SK-N-SH (cell line): ENCODE results near the gene XRRA1. TPM values are rescaled to one million over a fixed set of nuclear protein-coding genes. Genes with fewer than 3 reads are reported as not detected.

ENCODE experiments used
- CTCF ChIA-PET: fragments of 300-600, 350-600 bp; formaldehyde crosslinking; extraction: SDS; loops from one replicate; lab custom pipeline; 2021; lab: Yijun Ruan, JAX
- POLR2A ChIA-PET: fragments of 350-600 bp; sonication (Branson Sonifier 250); formaldehyde crosslinking; extraction: SDS; loops from one replicate; lab custom pipeline; 2020; ENCODE audit warnings: antibody characterized with exemption, inconsistent platforms; lab: Yijun Ruan, JAX
- DNase-seq: peaks from one replicate; pipeline ENCODE4 v3.0.0; 2012
- H2AFZ ChIP-seq: fragments of 200-600 bp; sonication (generic); 2 replicates; pipeline ENCODE4 v1.8.1; 2016; ENCODE audit warnings: antibody characterized with exemption, mild to moderate bottlenecking, low read depth
- H3F3A ChIP-seq: fragments of 200-600 bp; sonication (generic); replicated peaks from 2 replicates; pipeline ENCODE3; 2016; ENCODE audit warnings: antibody characterized with exemption, mild to moderate bottlenecking; ENCODE audit not compliant: insufficient read depth
- H3K27ac ChIP-seq, 2 experiments: fragments of 200-500 bp in 1 of 2; fragments of 200-600 bp in 1 of 2; sonication (Bioruptor generic) in 1 of 2; sonication (generic), shearing (Covaris generic) in 1 of 2; 2 replicates each; pipeline versions ENCODE4 v1.5.1 to v1.6.1; 2014 to 2016; ENCODE audit warnings: low read depth in 2 of 2, inconsistent platforms in 1 of 2, low read length in 1 of 2, mild to moderate bottlenecking in 1 of 2, mixed read lengths in 1 of 2
- H3K27me3 ChIP-seq: fragments of 200-600 bp; sonication (generic), shearing (Covaris generic); 2 replicates; pipeline ENCODE4 v1.6.1; 2016; ENCODE audit warnings: mixed run types; ENCODE audit not compliant: insufficient read depth
- H3K36me3 ChIP-seq, 2 experiments: fragments of 200-500 bp in 1 of 2; fragments of 200-600 bp in 1 of 2; sonication (Bioruptor generic) in 1 of 2; sonication (generic) in 1 of 2; replicated peaks in 1 of 2; 2 replicates each; pipeline versions ENCODE3 to v1.5.1; 2014 to 2016; ENCODE audit warnings: low read length in 1 of 2, mild to moderate bottlenecking in 1 of 2; ENCODE audit not compliant: insufficient read depth in 2 of 2, control insufficient read depth in 1 of 2
- H3K4me1 ChIP-seq, 2 experiments: fragments of 200-500 bp in 1 of 2; fragments of 200-600 bp in 1 of 2; sonication (Bioruptor generic) in 1 of 2; sonication (generic), shearing (Covaris generic) in 1 of 2; 2 replicates each; pipeline versions ENCODE4 v1.5.1 to v1.6.1; 2014 to 2016; ENCODE audit warnings: low read depth in 1 of 2, low read length in 1 of 2, mixed run types in 1 of 2; ENCODE audit not compliant: insufficient read depth in 2 of 2, control insufficient read depth in 1 of 2
- H3K4me2 ChIP-seq: fragments of 200-600 bp; sonication (generic), shearing (Covaris generic); 2 replicates; pipeline ENCODE4 v1.6.1; 2017; ENCODE audit warnings: mixed run types
- H3K4me3 ChIP-seq, 2 experiments: fragments of 200-500 bp in 1 of 2; fragments of 200-600 bp in 1 of 2; sonication (Bioruptor generic) in 1 of 2; sonication (generic), shearing (Covaris generic) in 1 of 2; 2 replicates each; pipeline versions ENCODE4 v1.5.1 to v1.8.1; 2014 to 2016; ENCODE audit warnings: low read depth in 2 of 2, inconsistent platforms in 1 of 2, low read length in 1 of 2, mild to moderate bottlenecking in 1 of 2, mixed read lengths in 1 of 2, moderate library complexity in 1 of 2
- H3K79me2 ChIP-seq: fragments of 200-600 bp; sonication (generic); 2 replicates; pipeline ENCODE4 v1.8.1; 2017; ENCODE audit warnings: mild to moderate bottlenecking; ENCODE audit not compliant: insufficient read depth
- H3K9ac ChIP-seq: fragments of 200-600 bp; sonication (generic); 2 replicates; pipeline ENCODE4 v1.6.1; 2017; ENCODE audit warnings: mixed run types
- H3K9me2 ChIP-seq: fragments of 200-600 bp; sonication (generic); 2 replicates; pipeline ENCODE4 v1.6.1; 2017; ENCODE audit warnings: mixed run types
- H3K9me3 ChIP-seq: fragments of 200-600 bp; sonication (generic); 2 replicates; pipeline ENCODE4 v1.6.1; 2017; ENCODE audit warnings: mixed run types, mild to moderate bottlenecking, moderate library complexity
- H4K20me1 ChIP-seq: fragments of 200-600 bp; sonication (generic); 2 replicates; pipeline ENCODE4 v1.6.1; 2017; ENCODE audit warnings: mild to moderate bottlenecking, mixed run types; ENCODE audit not compliant: insufficient read depth
- CHD2 ChIP-seq: fragments of 150-350 bp; IDR thresholded peaks from 2 replicates; pipeline ENCODE4 v1.6.1; 2018; ENCODE audit warnings: low read length; ENCODE audit not compliant: partially characterized antibody
- ELF1 ChIP-seq: IDR thresholded peaks from 2 replicates; pipeline ENCODE4 v1.4.0; 2012
- EZH2phosphoT487 ChIP-seq: fragments of 200-600 bp; sonication (generic); IDR thresholded peaks from 2 replicates; pipeline ENCODE4 v1.6.1; 2017; ENCODE audit warnings: low read depth, mixed run types, mild to moderate bottlenecking, antibody characterized with exemption, moderate library complexity, borderline replicate concordance
- FOXM1 ChIP-seq: IDR thresholded peaks from 2 replicates; pipeline ENCODE4 v1.4.0; 2012; ENCODE audit warnings: low read depth, mild to moderate bottlenecking
- GABPA ChIP-seq: IDR thresholded peaks from 2 replicates; pipeline ENCODE4 v1.4.0; 2012; ENCODE audit warnings: low read depth, mild to moderate bottlenecking
- MXI1 ChIP-seq: IDR thresholded peaks from 2 replicates; pipeline ENCODE4 v1.6.1; 2012; ENCODE audit warnings: mild to moderate bottlenecking, low read depth, low read length, improper control_type of control experiment
- NFIC ChIP-seq: IDR thresholded peaks from 2 replicates; pipeline ENCODE4 v1.4.0; 2012; ENCODE audit warnings: borderline replicate concordance
- RCOR1 ChIP-seq: fragments of 150-350 bp; IDR thresholded peaks from 2 replicates; pipeline ENCODE4 v1.6.1; 2017; ENCODE audit warnings: antibody characterized with exemption, low read length
- RXRA ChIP-seq: IDR thresholded peaks from 2 replicates; pipeline ENCODE4 v1.4.0; 2012; ENCODE audit warnings: low read depth, mild to moderate bottlenecking, borderline replicate concordance
- SIN3A ChIP-seq: IDR thresholded peaks from 2 replicates; pipeline ENCODE4 v1.6.1; 2012; ENCODE audit warnings: low read depth, mild to moderate bottlenecking, low read length, moderate library complexity, borderline replicate concordance
- TCF12 ChIP-seq: IDR thresholded peaks from 2 replicates; pipeline ENCODE4 v1.4.0; 2012
- WGBS: methylation state at CpG from one replicate; pipeline ENCODE4 v1.1.6; 2017; ENCODE audit warnings: low lambda C conversion rate; 5-methylcytosine and 5-hydroxymethylcytosine counted together
- polyA plus RNA-seq, 3 experiments: library from polyadenylated mRNA; depleted of rRNA; stranded (reverse); fragments of >200 nt; gene quantifications; 2 replicates each; pipeline ENCODE4 v1.2.3, GENCODE V29; 2012
- TF ChIP-seq, protein P1 (sequence below): IDR thresholded peaks from 2 replicates; pipeline ENCODE4 v1.4.0; 2012; ENCODE audit warnings: low read depth
- TF ChIP-seq, protein P2 (sequence below): fragments of 200-600 bp; sonication (generic); IDR thresholded peaks from 2 replicates; pipeline ENCODE4 v1.6.1; 2017; ENCODE audit warnings: antibody characterized with exemption, mild to moderate bottlenecking, moderate library complexity
- TF ChIP-seq, protein P3 (sequence below): fragments of 150-350 bp; IDR thresholded peaks from 2 replicates; pipeline ENCODE4 v1.6.1; 2016; ENCODE audit warnings: mild to moderate bottlenecking, low read depth, low read length

XRRA1 gene
- polyA plus RNA-seq, 1 of the 3 experiments (the other 2 are of a cell fraction) = 12.9 TPM

DNA sequence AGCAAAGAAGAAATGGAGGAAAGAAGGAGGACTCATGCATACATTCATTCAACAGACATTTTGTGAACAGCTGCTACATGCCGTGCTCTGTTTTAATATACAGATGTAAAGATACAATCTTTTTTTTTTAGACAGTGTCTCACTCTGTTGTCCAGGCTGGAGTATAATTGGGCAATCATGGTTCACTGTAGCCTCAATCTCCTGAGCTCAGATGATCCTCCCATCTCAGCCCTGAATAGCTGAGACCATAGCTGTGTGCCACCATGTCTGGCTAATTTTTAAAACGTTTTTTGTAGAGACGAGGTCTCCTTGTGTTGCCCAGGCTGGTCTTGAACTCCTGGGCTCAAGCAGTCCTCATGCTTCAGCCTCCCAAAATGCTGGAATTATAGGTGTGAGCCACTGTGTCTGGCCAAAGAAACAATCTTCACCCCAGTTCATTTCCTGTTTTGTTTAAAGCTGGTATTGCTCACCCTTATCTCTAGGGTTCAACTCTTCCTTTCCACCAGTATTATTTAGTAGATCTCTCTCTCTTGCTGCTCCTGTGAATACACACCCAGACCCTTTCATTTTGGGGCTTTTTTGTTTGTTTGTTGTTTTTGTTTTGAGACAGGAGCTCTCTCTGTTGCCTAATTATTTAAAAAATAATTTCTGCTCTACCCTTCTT is 130.5 kb downstream of the XRRA1 start:
- Histone ChIP-seq H3K27ac (no peak overlapping the region), H3K4me2 (no peak overlapping the region), H3K9me3 (no peaks in the 10 kb centered on the region), H3K9me2 (no peaks in the 10 kb centered on the region), H3F3A (peaks cover 8% of the 10 kb centered on the region), H3K27me3 (no peaks in the 10 kb centered on the region), H2AFZ (no peak overlapping the region), H3K79me2 (peaks cover 17% of the 10 kb centered on the region), H3K4me1 (peaks cover 0 to 7% of the 10 kb centered on the region in 2 experiments; a peak in 1 of 4 replicates), H3K36me3 (peaks cover 28 to 43% of the 10 kb centered on the region in 2 experiments), H3K9ac (no peak overlapping the region), H4K20me1 (no peaks in the 10 kb centered on the region), H3K4me3 (no peak overlapping the region)
- ChIA-PET CTCF (no interaction called here), POLR2A (no interaction called here)
- TF ChIP-seq, protein P1, sequence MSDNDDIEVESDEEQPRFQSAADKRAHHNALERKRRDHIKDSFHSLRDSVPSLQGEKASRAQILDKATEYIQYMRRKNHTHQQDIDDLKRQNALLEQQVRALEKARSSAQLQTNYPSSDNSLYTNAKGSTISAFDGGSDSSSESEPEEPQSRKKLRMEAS = no peak
- TF ChIP-seq, protein P2, sequence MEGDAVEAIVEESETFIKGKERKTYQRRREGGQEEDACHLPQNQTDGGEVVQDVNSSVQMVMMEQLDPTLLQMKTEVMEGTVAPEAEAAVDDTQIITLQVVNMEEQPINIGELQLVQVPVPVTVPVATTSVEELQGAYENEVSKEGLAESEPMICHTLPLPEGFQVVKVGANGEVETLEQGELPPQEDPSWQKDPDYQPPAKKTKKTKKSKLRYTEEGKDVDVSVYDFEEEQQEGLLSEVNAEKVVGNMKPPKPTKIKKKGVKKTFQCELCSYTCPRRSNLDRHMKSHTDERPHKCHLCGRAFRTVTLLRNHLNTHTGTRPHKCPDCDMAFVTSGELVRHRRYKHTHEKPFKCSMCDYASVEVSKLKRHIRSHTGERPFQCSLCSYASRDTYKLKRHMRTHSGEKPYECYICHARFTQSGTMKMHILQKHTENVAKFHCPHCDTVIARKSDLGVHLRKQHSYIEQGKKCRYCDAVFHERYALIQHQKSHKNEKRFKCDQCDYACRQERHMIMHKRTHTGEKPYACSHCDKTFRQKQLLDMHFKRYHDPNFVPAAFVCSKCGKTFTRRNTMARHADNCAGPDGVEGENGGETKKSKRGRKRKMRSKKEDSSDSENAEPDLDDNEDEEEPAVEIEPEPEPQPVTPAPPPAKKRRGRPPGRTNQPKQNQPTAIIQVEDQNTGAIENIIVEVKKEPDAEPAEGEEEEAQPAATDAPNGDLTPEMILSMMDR = no peak
- TF ChIP-seq MXI1 (no peak), EZH2phosphoT487 (no peak), ELF1 (no peak), RCOR1 (no peak), NFIC (no peak), RXRA (no peak), FOXM1 (no peak), TCF12 (no peak), GABPA (no peak), SIN3A (no peak), CHD2 (no peak)
- TF ChIP-seq, protein P3, sequence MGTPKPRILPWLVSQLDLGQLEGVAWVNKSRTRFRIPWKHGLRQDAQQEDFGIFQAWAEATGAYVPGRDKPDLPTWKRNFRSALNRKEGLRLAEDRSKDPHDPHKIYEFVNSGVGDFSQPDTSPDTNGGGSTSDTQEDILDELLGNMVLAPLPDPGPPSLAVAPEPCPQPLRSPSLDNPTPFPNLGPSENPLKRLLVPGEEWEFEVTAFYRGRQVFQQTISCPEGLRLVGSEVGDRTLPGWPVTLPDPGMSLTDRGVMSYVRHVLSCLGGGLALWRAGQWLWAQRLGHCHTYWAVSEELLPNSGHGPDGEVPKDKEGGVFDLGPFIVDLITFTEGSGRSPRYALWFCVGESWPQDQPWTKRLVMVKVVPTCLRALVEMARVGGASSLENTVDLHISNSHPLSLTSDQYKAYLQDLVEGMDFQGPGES = no peak
- no peak for DNase-seq
- WGBS = 92% methylated on average over 3 of the region's 3 CpGs

DNA sequence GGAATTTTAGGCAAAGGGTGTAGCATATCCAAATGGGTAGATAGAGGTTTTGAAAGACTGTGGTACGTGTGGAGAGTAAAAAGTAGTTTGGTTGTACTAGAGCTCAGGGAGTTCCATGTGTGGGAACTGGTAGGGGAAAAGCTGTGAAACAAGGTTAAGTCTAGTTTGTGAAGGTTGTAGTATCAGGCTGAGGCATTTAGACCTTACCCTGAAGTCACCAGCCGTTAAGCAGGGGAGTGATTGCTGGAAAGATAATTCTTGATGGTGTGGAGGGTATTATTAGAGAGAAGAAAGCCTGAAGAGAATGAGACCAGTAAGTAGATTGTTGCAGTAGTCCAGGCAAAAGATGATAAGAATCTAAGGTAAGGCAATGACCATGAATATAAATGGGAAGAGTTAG is 132.2 kb downstream of the XRRA1 start:
- Histone ChIP-seq H3F3A (peaks cover 8% of the 10 kb centered on the region), H3K4me2 (no peak overlapping the region), H3K9me3 (no peaks in the 10 kb centered on the region), H3K4me1 (peaks cover 0 to 7% of the 10 kb centered on the region in 2 experiments; a peak in 1 of 4 replicates), H3K4me3 (no peak overlapping the region), H2AFZ (no peak overlapping the region), H3K27me3 (no peaks in the 10 kb centered on the region), H3K79me2 (peaks cover 6% of the 10 kb centered on the region), H3K36me3 (peaks cover 30 to 43% of the 10 kb centered on the region in 2 experiments), H3K9me2 (no peaks in the 10 kb centered on the region), H3K9ac (no peak overlapping the region), H4K20me1 (no peaks in the 10 kb centered on the region), H3K27ac (no peak overlapping the region)
- ChIA-PET POLR2A (no interaction called here), CTCF (no interaction called here)
- no peak for TF ChIP-seq CHD2
- 98% methylated on average over 2 of the region's 2 CpGs for WGBS
- no peak for DNase-seq
